IPS-NIHi7 (cell line): ENCODE results near the gene USP49.

Experiments
- DNase-seq: peaks from one replicate; pipeline ENCODE4 v3.0.0; 2012; ENCODE audit warnings: mixed read lengths; ENCODE audit errors: extremely low spot score

The USP49 gene

GRCh38 chr6:41757931-41758640 is 137.1 kb downstream of the USP49 start:
- no peak for DNase-seq

- DNase-seq: no peak
These were observed 137.9 kb downstream of the USP49 start for GRCh38 chr6:41757271-41757670.

- no peak for DNase-seq
These were observed 138.8 kb downstream of the USP49 start for GRCh38 chr6:41756354-41756753.

DNA sequence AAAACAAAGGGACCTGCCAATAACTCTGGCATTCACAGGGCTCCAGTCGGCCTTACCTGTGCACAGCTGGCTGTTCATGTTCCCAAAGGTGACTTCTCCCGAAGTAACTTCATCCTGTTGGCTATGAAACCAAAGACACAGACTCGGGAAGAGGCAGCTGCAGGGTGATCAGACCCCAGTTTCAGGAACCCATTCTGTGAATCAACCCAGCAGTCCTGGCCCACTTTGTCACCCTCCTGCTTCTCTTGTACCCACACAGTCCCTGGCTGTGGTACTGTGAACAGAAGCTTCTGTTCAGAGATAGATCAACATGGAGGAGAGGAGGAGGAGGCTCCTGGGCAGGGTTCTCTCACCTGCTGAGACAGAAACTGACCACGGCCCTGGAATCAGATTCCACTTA is 139.3 kb downstream of the USP49 start:
- no peak for DNase-seq

DNA sequence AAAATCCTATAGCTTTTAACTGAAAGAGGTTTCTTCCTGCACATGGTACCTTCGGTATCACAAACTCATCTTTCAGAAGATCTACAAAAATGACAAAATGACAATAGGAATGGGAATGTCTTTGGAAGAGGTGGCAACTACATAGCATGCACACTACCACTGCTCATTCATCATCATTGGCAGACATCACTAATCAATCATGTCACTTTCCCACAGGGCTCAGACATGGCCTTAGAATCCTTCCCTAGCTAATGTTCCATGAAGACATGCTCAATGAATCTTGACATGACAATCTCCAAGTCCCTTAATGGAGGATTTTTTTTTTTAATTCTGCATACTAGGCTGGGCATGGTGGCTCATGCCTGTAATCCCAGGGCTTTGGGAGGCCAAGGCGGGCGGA is 144.8 kb downstream of the USP49 start:
- DNase-seq: no peak

DNA sequence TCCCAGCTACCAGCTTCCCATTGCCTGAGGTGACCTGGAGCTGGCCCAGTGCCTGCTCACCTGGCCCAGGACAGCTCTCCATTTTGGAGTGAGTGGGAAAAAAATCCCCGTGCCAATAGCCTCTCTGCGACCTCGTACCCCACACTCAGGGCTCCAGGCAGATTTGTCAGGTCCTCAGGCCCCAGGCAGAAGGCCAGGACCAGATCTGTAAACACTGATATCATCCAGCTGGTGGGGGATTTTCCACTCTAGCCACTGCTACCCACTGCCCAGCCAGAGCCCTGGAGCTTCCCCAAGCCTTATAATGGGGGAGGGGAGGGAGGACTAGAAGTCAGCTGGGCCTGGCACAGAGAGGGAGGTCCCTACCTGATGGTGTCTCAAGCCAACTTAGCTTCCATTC is 146.6 kb downstream of the USP49 start:
- no peak for DNase-seq

DNA sequence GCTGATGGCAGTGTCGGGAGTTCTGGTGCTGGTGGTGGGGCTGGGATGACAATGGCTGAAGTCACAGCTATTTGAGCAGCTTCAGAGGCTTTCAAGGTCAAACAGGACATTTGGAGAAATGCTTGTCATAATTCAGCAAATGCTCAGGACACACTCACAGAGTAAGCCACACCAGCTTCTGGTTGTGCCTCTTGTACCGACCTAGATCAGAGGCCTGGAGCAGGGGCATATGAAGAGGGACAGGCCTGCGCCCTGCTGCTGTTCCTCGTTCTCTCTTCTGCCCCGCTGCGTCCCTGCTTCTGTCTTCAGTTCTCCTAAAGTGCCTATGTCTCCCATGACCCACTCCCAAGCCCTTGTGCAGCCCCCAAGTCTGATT is 147.1 kb downstream of the USP49 start:
- DNase-seq: no peak

GRCh38 chr6:41747256-41748101 is 147.7 kb downstream of the USP49 start, which contains the start of gene PGC:
Gene PGC (minus strand): TSS chr6:41747397. CDS start chr6:41747334, 63 bp downstream.
- DNase-seq: no peak

DNA sequence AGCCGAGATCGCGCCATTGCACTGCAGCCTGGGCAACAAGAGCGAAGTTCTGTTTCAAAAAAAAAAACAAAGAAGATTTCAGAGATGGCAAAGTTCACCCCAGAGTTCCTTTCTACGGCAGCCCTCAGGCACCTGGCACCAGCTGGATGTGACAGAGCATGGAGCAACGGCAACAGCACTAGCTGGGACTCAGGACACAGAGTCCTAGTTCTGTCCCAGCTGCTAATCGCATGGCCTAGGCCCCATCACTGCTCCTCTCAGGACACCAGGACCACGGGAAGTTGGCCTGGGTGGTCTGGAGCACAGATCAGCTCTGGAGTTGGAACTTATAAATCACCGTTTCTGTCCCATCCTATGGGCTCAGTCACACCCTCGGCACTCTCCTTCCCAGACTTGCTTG is 149.1 kb downstream of the USP49 start:
- DNase-seq: no peak

DNA sequence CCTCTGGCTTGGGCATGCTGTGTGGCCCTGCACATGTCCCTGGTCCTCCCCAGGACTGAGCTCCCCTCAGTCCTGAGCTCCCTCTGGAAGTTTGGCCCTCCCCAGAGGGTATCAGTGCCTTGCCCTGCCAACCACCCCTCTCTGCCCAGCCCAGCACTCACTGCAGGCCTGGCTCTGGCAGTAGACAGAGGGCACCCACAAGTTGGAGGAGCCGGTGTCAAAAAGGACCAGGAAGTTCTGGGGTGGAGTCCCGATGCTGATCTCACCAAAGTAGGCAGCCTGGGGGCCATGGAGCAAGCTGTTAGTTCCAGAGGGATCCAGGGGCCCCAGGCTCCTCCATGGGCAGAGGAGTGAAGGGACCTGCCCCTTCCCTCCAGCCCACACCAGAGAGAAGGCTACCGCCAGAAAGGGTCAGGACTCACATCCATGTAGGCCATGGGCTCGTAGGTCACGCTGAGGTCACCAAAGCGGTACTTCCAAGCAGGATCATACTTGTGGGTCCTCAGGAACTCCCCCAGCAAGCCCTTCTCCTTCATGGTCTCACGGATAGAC is 150.9 kb downstream of the USP49 start:
- no peak for DNase-seq

- no peak for DNase-seq
These were observed 151.6 kb downstream of the USP49 start for GRCh38 chr6:41743406-41744235.

DNA sequence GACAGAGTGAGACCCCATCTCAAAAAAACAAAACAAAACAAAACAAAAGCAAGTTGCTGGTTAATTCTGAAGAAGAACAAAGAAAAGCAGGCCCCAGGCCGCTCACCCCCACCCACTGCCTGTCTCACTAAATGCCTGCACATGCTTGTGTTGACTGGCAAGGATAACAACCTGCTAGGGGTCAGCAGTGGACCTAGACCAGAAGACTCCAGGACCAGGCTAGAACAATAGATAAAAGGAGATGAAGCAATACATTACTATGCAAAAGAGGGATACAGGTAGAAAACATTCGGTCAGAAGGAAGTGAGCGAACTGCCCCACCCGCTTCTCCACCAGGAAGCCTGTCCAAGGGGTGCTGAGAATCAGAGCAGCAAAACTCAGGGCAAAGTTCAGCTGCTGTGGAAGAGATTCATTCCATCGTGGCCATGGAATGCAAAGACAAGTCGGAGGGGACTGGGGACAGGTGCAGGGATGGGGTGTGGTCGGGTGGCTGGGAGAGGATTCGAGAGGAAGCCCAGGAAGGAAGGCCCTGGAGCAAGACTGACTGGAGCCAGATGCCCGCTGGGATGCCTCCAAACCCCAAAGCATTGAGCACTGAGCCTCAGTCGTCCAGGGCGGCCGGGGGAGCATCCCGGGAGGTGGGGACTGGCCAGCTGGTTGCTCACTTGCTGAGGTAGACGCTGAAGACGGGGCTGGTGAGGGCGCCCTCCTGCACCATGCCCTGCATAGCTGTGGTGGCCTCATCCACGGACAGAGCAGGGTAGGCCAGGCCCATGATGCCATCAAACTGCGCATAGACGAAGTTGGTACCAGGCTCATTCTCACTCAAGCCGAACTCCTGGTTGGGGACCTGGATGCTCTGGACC is 153.3 kb downstream of the USP49 start:
- DNase-seq: no peak

DNA sequence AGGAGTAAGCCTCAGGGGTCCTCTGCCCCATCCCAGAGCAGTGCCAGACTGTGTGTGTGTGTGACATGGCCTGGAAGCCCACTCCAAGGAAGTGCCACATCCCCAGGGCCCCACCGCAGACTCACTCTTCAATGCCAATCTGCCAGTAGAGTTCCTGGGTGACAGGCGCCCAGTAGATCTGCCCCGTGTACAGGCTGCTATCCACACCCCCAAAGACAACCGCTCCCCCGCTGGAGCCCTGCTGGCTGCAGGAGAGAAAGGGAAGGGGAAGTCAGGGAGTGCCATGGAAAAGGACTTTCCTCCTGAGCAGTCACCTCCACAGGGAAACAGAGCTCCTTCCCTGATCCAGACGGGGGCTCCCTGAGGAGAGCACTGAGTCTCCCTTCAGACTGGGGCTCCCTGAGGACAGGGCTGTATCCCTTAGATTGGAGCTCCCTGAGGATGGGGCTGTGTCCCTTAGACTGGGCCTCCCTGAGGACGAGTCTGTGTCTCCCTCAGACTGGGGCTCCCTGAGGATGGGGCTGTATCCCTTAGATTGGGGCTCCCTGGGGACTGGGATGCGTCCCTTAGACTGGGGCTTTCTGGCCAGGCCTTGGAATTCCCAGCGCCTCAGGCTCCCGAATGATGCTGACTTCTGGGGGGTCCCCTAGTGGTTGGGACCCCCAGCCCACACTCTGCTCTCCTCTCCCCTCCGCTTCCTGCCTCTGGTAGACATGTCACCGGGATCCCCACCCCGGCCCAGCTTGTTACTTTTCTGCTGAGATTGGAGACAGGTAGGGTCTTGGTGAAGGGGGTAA is 154.6 kb downstream of the USP49 start:
- no peak for DNase-seq
